ENCODE data around the gene TMEM167B.

Gene TMEM167B

GRCh38 chr1:109069294-109069693 lies 21.3 kb upstream of the TMEM167B start:
- DNase-seq (no peak), ATAC-seq (ENCODE audit: insufficient read depth, low read depth) (no peak)
- H3K79me2 ChIP-seq (ENCODE audit: insufficient read depth, low read length) = peaks cover 10% of the 10 kb centered on the region; the same call in 1 of the 2 replicates
- H3K4me1 ChIP-seq (ENCODE audit: insufficient read depth, low read length) = peaks cover under 1% of the 10 kb centered on the region; the same call in 1 of the 2 replicates
- H3K36me3 ChIP-seq (ENCODE audit: insufficient read depth, low read length) = peaks cover 14% of the 10 kb centered on the region; the same call in 1 of the 2 replicates
- TF ChIP-seq CTCF (IDR thresholded peaks at IDR 0.05; ENCODE audit: borderline replicate concordance, extremely low read depth, low read length, poor library complexity, severe bottlenecking) = no peak
- no peak for TF ChIP-seq EZH2 (IDR thresholded peaks at IDR 0.05; ENCODE audit: borderline replicate concordance, low read depth, low read length, severe bottlenecking)
- H4K20me1 ChIP-seq (ENCODE audit: insufficient read depth, low read length) = no peaks in the 10 kb centered on the region
- no peaks in the 10 kb centered on the region for H3K9me3 ChIP-seq (ENCODE audit: insufficient read depth, low read length, severe bottlenecking)
- no peaks in the 10 kb centered on the region for H3K27me3 ChIP-seq (ENCODE audit: insufficient read depth, low read length, poor library complexity)
- no peak overlapping the region for H2AFZ ChIP-seq (ENCODE audit: low read depth, low read length)
- H3K27ac ChIP-seq (ENCODE audit: low read length) = no peak overlapping the region
- H3K4me3 ChIP-seq (ENCODE audit: low read depth in 1 of 2, low read length in 2 of 2) = no peak overlapping the region
- no peak overlapping the region for H3K9ac ChIP-seq (ENCODE audit: low read depth, low read length)
- H3K4me2 ChIP-seq (ENCODE audit: insufficient read depth, low read length) = no peak overlapping the region

GRCh38 chr1:109075531-109076490 lies 14.8 kb upstream of the TMEM167B start, which contains the start of gene TAF13:
TAF13 (minus strand) TSS chr1:109076003; CDS start chr1:109075947, 56 bp downstream.
- H3K27ac ChIP-seq (ENCODE audit: low read length) = peak within 1 kb of the TSS; percentile 87
- peak; percentile 90 for DNase-seq
- H3K36me3 ChIP-seq (ENCODE audit: insufficient read depth, low read length) = no peaks in the 10 kb centered on the region
- peak within 1 kb of the TSS; percentile 80 for H2AFZ ChIP-seq (ENCODE audit: low read depth, low read length)
- H3K4me1 ChIP-seq (ENCODE audit: insufficient read depth, low read length) = peaks cover 20% of the 10 kb centered on the region
- no peaks in the 10 kb centered on the region for H4K20me1 ChIP-seq (ENCODE audit: insufficient read depth, low read length)
- H3K9ac ChIP-seq (ENCODE audit: low read depth, low read length) = peak within 1 kb of the TSS; percentile 64
- TF ChIP-seq CTCF (IDR thresholded peaks at IDR 0.05; ENCODE audit: borderline replicate concordance, extremely low read depth, low read length, poor library complexity, severe bottlenecking) (peak; percentile 7), EZH2 (IDR thresholded peaks at IDR 0.05; ENCODE audit: borderline replicate concordance, low read depth, low read length, severe bottlenecking) (no peak)
- no peaks in the 10 kb centered on the region for H3K27me3 ChIP-seq (ENCODE audit: insufficient read depth, low read length, poor library complexity)
- H3K4me3 ChIP-seq (ENCODE audit: low read depth in 1 of 2, low read length in 2 of 2) = peak within 1 kb of the TSS; percentile 66 to 78
- H3K9me3 ChIP-seq (ENCODE audit: insufficient read depth, low read length, severe bottlenecking) = no peaks in the 10 kb centered on the region
- ATAC-seq (ENCODE audit: insufficient read depth, low read depth) = peak; percentile 99
- peak within 1 kb of the TSS; percentile 93 for H3K4me2 ChIP-seq (ENCODE audit: insufficient read depth, low read length)
- peaks cover 23% of the 10 kb centered on the region for H3K79me2 ChIP-seq (ENCODE audit: insufficient read depth, low read length)

DNA sequence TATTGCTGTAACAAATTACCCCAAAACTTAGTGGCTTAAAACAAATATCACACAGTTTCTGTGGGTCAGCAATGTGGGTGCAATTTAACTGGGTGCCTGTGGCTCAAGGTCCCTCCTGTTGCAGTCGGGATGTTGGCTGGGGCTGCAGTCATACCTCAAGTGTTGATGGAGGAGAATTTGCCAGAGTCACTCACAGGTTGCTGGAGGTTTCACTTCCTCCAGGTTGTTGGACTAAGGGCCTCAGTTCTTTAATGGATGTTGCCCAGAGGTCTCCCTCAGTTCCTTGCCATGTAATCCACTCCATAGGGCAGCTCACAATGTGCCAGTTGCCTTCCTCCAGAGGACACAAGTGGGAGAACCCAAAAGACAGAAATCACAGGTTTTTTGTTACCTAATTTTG lies 12.2 kb upstream of the TMEM167B start:
- TF ChIP-seq CTCF (IDR thresholded peaks at IDR 0.05; ENCODE audit: borderline replicate concordance, extremely low read depth, low read length, poor library complexity, severe bottlenecking) = no peak
- no peak for TF ChIP-seq EZH2 (IDR thresholded peaks at IDR 0.05; ENCODE audit: borderline replicate concordance, low read depth, low read length, severe bottlenecking)
- no peaks in the 10 kb centered on the region for H3K9me3 ChIP-seq (ENCODE audit: insufficient read depth, low read length, severe bottlenecking)
- H3K79me2 ChIP-seq (ENCODE audit: insufficient read depth, low read length) = peaks cover 17% of the 10 kb centered on the region
- H3K27me3 ChIP-seq (ENCODE audit: insufficient read depth, low read length, poor library complexity) = no peaks in the 10 kb centered on the region
- peaks cover 20% of the 10 kb centered on the region for H3K4me1 ChIP-seq (ENCODE audit: insufficient read depth, low read length)
- H3K4me2 ChIP-seq (ENCODE audit: insufficient read depth, low read length) = no peak overlapping the region
- H3K9ac ChIP-seq (ENCODE audit: low read depth, low read length) = no peak overlapping the region
- no peak for DNase-seq
- no peak overlapping the region for H3K27ac ChIP-seq (ENCODE audit: low read length)
- no peak overlapping the region for H3K4me3 ChIP-seq (ENCODE audit: low read depth in 1 of 2, low read length in 2 of 2)
- H3K36me3 ChIP-seq (ENCODE audit: insufficient read depth, low read length) = no peaks in the 10 kb centered on the region
- ATAC-seq (ENCODE audit: insufficient read depth, low read depth) = no peak
- H4K20me1 ChIP-seq (ENCODE audit: insufficient read depth, low read length) = no peaks in the 10 kb centered on the region
- H2AFZ ChIP-seq (ENCODE audit: low read depth, low read length) = no peak overlapping the region

Measured in DND-41 (cell line).